ENCODE data around the gene ZBTB43.

DNA sequence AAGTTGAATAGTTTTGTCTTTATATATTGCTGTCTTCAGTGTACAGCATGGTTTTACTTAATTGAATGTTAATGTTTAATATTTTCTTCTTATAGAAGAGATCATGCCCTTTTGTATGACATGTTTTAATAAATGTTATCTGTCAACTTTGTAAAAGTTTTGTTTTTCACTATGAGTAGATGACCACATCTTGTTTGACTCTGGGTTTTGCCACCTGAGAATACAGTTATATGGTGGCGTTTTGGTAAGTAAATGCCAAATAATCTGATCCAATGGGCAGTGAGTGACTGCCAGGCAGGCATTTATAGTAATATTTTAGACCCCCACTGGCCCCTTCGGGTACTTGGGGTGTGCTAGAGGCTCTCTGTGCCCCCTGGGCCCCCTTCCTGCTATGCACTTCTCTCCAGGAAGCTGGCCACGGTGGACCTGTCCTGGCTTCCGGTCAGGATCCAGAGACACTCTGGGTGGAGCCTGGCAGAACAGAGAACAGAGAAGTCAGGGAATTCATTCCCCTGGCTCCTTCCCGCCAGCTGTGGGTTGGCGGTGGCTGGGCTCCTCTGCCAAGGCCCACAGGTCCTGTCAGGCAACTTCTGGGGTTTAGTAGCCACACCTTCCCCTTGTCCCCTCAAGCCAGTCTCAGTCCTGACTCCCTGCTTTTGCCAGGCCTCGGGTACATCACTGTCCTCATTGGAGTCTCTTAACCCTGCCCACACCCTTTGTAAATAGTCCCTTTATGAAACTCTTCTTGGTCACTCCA is 33.4 kb downstream of the ZBTB43 start:
- TF ChIP-seq, protein P1, sequence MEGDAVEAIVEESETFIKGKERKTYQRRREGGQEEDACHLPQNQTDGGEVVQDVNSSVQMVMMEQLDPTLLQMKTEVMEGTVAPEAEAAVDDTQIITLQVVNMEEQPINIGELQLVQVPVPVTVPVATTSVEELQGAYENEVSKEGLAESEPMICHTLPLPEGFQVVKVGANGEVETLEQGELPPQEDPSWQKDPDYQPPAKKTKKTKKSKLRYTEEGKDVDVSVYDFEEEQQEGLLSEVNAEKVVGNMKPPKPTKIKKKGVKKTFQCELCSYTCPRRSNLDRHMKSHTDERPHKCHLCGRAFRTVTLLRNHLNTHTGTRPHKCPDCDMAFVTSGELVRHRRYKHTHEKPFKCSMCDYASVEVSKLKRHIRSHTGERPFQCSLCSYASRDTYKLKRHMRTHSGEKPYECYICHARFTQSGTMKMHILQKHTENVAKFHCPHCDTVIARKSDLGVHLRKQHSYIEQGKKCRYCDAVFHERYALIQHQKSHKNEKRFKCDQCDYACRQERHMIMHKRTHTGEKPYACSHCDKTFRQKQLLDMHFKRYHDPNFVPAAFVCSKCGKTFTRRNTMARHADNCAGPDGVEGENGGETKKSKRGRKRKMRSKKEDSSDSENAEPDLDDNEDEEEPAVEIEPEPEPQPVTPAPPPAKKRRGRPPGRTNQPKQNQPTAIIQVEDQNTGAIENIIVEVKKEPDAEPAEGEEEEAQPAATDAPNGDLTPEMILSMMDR (IDR thresholded peaks at IDR 0.05) = no peak
- no peak for TF ChIP-seq POLR2A (IDR thresholded peaks at IDR 0.05)
